ENCODE measurements around the gene IL17RE.
"Not testable (repeated sequence)": the region's sequence is repeated elsewhere in the genome, so short reads cannot be mapped to it uniquely, and the experiment has no call there.

The IL17RE gene

DNA sequence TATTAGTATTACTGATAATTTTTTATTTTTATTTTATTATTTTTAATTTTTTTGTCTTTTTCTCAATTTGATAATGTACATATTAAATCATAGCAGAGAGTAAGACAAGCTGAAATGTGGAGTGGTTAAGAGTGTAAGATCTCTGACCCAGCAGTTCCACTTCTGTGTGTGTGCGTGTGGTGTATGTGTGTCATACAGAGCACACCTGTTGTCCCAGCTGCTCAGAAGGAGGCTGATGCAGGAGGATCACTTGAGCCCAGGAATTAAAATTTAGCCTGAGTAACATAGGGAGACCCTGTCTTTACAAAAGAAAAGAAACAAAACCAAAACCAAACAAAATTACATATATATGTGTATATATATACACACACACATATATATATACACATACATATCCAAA, 21.2 kb upstream of the IL17RE start:
- no peak for DNase-seq (ENCODE audit: low spot score)

DNA sequence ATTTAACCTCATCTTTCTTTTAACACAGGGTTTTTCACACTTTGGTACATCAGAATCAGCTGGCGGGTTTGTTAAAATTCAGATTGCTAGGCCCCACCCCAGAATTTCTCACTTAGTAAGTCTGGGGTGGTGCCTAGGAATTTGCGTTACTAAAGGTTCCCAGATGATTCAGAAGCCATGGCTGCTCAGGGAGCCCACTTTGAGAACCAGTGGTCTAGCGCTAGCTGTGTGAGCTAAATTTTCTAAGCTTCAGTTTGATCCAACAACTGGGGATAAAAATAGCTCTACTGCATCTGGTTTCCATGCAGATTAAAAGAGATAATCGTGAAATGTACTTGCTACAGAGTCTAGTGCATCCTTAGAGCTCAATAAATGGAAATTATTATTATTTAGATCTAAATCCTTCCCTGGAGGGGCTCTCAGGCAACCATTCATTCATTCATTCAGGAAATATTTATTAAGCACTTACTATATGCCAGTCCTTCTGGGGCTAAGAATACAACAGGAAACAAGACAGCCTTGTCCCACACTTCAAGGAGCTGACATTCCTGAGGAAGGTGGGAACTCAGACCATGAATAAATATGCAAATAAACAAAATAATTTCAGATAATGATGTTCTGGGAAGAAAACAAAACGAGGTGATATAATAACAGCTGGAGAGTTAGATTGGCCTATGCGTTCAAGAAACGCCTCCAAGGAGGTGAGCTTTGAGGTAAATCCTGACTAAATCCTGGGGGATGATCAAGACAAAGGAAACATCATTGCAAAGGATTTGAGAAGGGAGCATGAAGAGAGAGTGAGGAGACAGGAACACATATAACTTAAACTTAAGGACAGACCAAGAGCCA, 18.7 kb upstream of the IL17RE start:
- DNase-seq (ENCODE audit: low spot score): no peak

DNA sequence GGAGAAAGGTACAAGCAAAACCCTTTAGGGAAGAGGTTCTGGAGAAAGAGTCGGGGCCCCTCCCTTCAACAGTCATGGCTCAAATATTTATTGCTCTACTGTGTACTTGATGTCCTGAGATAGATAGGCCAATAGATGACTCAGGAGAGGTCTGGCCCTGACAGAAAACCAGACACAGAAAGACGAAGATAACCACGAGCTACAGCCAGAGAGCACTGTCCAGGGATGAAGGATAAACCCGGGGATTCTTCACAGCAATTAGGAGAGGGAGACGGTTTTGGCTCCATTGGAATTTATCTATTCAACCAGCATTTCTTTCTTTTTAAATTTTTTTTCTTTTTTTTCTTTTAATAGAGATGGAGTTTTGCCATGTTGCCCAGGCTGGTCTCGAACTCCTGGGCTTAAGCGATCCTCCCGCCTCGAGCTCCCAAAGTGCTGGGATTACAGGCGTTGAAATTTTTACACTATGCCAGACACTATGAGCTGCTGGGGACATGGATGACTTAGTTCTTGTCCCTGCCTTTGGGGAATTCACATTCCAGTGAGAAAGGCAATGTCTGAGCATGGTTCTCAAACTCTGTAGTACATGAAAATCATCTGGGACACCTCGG, 18.0 kb upstream of the IL17RE start:
- DNase-seq (ENCODE audit: low spot score): no peak

GRCh38 chr3:9886328-9886727, 16.3 kb upstream of the IL17RE start:
- DNase-seq (ENCODE audit: low spot score): no peak

DNA sequence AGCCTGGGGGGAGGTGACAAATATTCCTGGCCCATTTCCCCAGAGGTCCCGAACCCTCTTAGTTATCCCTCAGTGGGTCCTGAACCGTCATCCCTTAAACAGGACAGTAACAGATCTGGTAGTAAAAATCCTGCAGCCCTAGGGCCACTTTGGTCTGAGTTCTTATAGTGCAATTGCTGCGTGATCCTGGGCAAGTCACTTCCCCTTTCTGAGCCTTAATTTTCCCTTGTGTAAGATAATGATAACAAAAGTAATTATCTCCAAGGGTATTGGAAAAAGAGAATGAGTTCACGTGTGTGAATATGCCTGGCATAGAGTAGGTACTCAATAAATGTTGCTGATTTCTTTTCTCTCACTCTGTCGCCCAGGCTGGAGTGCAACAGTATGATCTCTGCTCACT, 15.2 kb upstream of the IL17RE start:
- DNase-seq (ENCODE audit: low spot score): no peak

DNA sequence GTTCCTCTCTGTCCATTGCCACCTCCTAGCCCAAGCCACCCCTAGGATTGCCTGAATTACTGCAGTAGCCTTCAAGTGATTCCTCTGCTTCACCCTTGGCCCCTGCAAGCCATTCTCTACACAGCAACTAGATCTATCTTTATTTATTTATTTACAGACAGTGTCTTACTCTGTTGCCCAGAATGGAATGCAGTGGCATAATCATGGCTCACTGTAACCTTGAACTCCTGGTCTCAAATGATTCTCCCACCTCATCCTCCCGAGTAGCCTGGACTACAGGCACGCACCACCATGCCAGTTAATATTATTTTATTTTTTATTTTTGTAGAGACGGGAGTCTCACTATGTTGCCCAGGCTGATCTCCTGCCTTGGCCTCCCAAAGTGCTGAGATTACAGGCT, 14.1 kb upstream of the IL17RE start:
- DNase-seq (ENCODE audit: low spot score): no peak

- no peak for DNase-seq (ENCODE audit: low spot score)
These were observed 13.2 kb upstream of the IL17RE start for GRCh38 chr3:9889405-9889804.

DNA sequence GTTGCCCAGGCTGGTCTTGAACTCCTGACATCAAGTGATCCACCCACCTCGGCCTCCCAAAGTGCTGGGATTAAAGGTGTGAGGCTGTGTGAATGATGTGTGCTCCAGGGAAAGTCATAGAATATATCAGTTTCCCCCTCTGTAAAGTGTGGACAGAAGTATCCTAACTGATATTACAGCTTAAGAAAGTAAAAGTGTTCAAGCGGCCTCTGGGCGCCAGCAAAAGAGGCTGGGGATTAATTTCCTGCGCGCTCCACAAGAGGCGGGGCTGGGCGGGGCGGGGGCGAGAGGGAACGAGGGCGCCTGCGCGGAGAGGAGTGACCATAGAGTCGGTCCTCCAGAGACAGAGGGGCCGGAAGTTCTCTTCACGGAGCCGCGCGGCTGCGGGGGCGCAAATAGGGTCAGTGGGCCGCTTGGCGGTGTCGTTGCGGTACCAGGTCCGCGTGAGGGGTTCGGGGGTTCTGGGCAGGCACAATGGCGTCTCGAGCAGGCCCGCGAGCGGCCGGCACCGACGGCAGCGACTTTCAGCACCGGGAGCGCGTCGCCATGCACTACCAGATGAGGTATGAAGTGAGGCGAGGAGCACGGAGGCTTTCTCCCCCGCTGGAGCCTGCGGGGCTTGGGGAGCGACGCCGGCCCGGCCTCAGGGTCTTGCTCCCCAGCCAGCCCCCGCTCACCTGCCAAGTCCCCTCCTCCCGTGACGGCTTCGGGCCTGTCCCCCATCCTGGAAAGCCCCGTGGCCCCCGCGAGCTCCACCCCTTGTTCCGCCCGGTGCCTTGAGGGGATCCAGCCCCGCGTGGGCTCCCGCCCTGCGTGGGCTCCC, 12.2 kb upstream of the IL17RE start, which contains the start of gene JAGN1:
Gene JAGN1, plus strand, starts transcription at position 362 of the 823 bp plus-strand sequence. Its CDS starts 113 bp downstream, at position 475.
- peak; percentile 88 for DNase-seq (ENCODE audit: low spot score)

- no peak for DNase-seq (ENCODE audit: low spot score)
These were observed 11.5 kb upstream of the IL17RE start for GRCh38 chr3:9891072-9891622.

- no peak for DNase-seq (ENCODE audit: low spot score)
These were observed 8.9 kb upstream of the IL17RE start for GRCh38 chr3:9893739-9894138.

GRCh38 chr3:9895715-9896114, 6.9 kb upstream of the IL17RE start:
- DNase-seq (ENCODE audit: low spot score): not testable (repeated sequence)

GRCh38 chr3:9896755-9897407, 5.8 kb upstream of the IL17RE start:
- not testable (repeated sequence) for DNase-seq (ENCODE audit: low spot score)

DNA sequence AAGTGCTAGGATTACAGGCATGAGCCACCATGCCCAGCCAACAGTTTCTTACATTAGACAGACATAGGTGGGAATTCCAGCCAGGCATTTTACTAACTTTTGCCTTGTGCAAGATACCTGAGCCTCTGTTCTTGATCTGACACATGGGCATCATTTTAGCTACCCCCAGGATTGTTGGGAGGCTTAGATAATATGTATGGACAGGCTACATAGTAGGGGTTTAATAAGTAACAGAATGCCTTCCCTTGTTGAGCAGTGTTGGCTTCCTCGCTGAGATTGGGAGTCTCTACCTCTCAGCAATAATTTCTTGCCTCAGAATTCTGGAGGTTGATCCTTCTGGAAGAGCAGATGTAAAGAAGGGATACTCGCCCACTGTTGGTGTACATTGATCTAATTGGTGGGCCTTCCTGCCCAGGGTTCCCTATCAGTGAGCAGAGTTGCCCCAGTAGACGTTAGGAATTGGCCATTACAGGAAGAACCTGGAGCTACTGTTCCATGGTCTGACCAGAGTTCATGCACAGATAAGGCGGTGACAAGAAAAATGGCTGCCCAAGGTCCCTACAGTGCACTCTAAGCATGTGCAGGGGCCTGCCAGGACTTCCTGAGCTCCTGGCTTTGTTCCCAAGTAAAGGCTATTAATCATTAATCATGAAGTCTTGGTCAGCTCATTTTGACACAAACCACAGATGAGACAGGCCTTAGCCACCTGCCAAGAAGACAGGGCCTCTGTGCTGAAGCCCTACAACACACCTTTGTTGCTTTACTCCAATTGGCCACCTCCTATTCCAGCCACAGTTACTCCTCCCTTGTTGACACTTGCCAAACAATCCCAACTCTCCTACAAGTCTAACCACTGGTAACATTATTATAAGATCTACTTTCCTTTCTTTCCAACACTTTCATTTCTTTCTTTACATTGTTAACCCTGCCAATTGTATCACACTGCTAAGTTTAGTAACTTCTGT, 5.0 kb upstream of the IL17RE start:
- no peak for DNase-seq (ENCODE audit: low spot score)

DNA sequence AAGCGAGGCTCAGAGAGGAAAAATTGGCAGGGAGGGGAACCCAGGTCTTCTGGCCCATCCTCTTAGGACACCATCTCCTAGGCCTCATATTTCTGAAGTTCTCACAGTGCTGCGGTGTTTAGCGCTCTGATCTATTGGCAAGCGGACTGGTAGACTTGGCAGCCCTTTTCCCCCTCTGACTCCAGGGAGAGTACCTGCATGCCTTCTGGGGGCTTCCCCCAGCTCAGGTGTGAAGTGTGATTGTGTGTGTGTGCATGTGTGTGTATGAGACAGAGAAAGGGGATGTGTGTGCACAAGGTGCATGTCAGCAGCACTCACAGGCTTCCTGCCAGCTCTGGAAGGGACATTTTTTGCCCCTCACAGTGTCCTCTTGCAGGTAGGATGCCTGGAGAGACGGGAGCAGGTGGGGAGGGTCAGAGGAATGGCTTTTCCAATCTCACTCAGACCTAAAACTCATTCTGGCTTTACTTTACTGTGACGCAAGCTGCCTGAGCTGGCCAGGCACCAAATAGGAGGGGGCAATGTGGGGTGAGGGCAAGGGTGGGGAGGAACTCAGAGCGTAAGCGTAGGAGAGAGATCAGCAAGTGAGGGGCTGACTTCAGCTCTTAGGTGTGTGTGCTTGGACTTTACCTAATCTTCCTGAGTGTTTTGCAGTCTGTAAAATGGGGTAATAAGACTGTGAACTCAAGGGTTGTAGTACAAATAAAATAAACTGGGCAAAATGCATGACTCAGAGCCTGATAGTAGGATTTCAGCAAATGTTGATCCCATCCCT, 4.0 kb upstream of the IL17RE start:
- no peak for DNase-seq (ENCODE audit: low spot score)

DNA sequence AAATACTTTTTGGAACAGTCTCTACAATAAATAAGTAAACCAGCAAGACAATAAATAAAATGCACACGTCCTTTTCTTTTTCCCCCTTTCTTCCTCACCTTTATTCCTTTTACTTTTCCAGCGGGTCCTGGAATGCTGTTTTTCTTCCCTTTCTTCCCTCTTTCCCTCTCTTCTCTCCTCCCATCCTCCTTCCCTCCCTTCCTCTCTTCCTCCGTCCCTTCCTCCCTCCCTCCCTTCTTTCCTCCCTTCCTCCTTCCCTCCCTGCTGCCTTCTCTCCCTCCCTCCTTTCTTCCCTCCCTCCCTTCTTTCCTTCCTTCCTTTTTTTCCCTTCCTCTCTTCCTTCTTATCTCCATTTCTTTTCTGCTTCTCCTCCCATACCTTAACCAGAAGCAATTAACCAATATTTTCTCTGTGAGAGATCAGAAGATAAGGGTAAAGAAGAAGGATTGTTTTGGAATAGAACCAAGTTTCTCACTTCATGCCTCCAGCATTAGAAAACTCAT, 3.3 kb upstream of the IL17RE start:
- DNase-seq (ENCODE audit: low spot score): no peak

DNA sequence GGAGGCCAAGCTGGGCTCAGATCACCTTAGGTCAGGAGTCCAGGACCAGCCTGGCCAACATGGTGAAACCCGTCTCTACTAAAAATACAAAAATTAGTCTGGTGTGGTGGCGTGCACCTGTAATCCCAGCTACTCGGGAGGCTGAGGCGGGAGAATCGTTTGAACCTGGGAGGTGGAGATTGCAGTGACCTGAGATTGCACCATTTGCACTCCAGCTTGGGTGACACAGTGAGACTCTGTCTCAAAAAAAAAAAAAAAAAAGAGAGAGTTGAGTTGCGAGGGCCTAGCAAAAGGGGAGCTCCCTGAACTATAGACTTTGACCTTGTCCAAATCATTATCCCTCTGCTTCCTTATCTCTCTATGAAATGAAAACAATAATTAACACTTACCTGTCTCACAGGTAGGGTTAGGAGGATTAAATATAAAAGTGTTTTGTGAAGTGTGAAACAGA, 1.7 kb upstream of the IL17RE start:
- DNase-seq (ENCODE audit: low spot score): not testable (repeated sequence)

- no peak for DNase-seq (ENCODE audit: low spot score)
These were observed 681 bp upstream of the IL17RE start for GRCh38 chr3:9901967-9902366.

GRCh38 chr3:9903238-9903624, 583 bp downstream of the IL17RE start:
- DNase-seq (ENCODE audit: low spot score): no peak

DNA sequence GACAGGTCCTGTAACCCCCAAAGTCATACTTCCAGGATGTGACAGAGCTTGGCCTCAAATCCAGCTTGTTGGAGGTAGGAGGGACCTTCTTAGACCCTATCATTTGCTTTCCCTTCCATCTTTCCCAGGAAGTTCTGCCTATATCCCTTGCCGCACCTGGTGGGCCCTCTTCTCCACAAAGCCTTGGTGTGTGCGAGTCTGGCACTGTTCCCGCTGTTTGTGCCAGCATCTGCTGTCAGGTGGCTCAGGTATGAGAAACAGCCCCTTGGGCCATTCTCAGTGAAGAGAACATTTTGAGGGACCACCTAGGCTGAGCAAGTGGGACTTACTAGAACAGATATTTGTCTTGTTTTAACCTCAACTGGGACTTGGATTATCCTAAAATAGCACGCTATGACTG, 1.3 kb downstream of the IL17RE start:
- DNase-seq (ENCODE audit: low spot score): no peak

GRCh38 chr3:9906480-9906879, 3.8 kb downstream of the IL17RE start:
- no peak for DNase-seq (ENCODE audit: low spot score)

All from putamen (tissue), 1 donor.